ENCODE measurements around the gene MXRA8.

MXRA8 gene

DNA sequence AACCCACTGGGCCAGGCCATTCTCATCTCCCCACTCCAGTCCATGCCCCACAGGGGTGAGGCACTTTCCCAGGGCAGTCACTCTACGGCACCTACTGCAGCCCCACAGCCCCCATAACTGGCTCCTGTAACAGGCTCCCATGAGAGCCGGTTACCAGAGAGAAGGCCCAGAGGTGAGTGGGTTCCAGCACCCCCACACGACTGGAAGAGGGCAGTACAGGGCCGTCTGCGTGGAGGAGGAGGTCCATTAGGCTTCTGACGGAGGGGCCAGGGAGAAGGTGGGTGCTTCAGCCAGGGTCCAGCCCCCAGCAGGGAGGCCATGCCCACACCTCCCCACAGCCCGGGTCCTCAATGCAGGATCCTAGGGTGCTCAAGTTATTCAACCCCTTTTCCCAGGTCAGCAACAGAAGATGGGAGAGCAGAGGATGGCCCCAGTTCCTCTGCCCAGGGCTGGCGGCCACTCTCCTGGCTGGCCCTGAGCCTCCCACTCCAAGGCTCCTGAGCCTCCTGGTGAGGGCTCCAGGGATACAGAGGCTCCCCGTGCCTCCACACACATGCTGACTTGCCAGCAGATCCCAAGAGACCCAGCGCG lies 52.2 kb downstream of the MXRA8 start:
- DNase-seq, result no peak

DNA sequence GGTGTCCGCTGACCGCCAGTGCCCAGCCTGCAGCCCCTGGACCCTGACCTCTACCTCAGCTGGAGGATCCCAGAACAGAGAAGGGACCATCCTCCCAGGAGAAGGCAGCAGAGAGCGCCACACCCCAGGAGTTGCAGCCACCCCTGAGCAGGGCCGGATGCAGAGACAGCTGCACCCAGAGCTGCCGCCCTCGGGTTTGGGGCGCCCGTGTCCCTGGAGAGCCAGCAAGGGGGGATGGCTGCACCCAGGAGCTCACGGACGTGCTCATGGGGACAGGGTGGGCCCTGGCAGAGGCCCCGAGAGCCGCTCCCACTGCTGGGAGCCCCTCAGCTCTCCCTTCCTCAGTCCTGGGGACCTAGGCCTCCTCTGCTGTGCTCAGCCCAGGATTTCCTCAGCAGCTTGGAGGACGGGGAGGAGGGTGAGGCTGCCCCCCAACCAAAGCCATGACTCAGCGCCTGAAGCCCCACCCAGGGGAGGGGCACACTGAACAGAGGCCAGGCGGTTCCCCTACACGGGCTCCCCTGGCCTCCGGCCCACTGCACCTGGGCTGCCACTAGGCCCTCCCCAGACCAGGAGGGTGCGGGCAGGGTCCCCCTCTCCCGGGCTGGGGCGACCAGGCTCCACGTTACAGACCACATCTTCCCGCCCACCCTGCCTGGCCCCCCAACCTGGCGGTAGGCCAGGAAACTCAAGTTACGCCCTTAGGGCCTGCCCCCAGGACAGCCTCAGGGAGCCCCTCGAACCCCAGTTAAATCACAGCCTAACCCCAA lies 52.9 kb downstream of the MXRA8 start:
- no peak for DNase-seq

DNA sequence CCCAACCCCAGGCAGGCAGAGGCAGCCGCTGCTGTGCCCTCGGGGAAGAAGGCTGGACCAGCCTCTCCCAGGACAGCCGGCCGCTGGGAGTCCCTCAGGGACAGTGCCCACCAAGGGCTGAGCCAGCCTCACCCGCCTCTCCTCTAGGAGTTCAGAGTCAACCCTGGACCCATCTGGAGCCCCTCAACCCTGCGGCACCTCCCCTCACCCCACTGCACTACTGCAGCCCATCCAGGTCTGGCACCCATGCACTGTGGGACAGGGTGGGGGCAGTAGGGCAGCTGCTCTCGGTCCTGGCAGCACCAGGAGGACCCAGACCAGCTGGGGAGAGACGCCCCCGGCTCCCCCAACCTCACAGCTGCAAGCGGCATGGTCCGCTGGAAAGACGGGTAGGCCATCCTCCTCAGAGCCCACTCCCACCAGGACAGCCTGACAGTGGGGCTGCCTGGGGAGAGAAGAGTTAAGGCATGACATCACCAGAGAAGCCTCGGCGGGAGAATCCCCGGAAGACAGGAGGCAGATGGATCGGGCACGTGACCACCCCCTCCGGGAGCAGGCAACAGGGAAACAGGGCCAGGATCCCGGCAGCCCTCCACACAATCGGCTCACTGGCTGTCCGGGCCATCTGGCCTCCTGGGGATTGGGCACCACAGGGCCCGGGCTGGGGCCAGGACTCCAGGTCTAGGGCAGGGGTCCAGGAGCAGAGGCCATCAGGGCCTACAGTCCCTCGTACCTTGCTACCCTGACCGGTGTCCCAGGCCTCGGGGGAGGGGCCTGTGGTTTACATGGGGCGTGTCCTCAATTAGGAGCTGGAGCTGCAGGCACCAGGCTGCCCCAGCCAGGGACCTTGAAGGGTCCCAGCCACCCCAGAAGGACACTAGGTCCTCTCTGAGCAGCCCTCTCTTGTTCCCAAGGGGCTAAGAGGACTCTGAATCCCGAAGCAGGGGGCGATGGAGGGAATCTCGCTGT lies 53.7 kb downstream of the MXRA8 start:
- DNase-seq, result peak; percentile 48 to 77

DNA sequence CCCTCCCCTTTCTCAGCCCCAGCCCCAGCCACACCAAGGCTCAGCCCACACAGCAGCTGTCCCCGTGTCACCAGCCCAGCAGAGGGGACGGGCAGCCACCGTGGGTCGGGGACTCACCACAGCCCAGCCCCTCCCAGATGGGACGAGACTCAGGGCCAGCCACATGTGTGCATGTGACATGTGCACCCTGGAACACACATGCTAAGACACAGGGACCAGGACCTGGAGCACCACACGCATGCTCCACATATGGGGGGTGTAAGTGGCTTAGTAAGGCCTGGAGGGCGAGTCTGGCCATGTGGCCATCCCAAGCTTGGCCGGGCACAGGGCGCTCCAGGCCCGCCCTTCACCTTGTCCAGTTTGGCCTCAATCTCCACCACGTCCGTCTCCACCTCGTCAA lies 54.6 kb downstream of the MXRA8 start:
- DNase-seq, result no peak

DNA sequence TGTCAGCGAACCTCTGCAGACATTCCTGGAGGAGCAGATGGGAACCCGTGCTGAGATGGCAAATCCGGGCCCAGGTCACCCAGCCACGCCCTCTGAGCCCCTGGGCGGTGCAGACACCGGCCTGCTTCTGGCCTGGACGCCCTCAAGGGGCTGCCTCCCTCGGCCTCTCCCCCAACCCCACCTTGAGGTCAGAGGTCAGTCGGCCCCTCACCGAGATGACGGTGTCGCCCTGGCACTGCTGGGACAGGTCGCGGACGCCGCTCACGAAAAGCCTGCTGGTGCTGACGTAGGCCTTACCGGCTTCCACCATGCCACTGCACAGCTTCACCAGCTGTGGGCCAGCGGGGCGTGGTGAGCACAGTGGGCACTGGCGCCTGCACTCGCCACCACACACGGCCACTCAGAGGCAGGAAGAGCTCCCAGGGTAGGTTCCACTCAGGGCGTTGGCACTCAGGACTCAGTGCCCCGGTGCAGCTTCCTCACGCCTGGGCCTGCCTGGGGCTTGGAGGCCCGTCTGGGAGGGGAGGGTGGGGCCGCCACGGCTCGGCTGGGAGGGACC lies 55.3 kb downstream of the MXRA8 start:
- no peak for DNase-seq

Data from cerebellar nuclear complex (tissue), 1 donor.